Right lobe of liver (tissue), 6 donors: ENCODE measurements around the gene NCCRP1. TPM values are rescaled to one million over a fixed set of nuclear protein-coding genes. Genes with fewer than 3 reads are reported as not detected.

ENCODE experiments used
- ATAC-seq, 4 donors: fragments of 200-7000 bp; cut with Tn5 transposase; one replicate each; pipeline ENCODE4 v1.9.1; 2020; ENCODE audit warnings: mild to moderate bottlenecking in 4 of 4, moderate library complexity in 4 of 4
- DNase-seq, 3 donors: peaks; one replicate each; pipeline ENCODE4 v3.0.0-alpha.2; 2020
- H3K27ac ChIP-seq, 3 donors: fragments of 200-600 bp; one replicate each; pipeline ENCODE4 v1.8.0; 2022
- H3K27me3 ChIP-seq, 2 donors: fragments of 200-600 bp; one replicate each; pipeline ENCODE4 v1.8.0; 2022
- H3K36me3 ChIP-seq, 4 donors: fragments of 200-600 bp; sonication (generic) in 1 of 4; one replicate each; pipeline versions ENCODE4 v1.5.1 to v1.8.0; 2017 to 2022; ENCODE audit warnings: control low read depth in 1 of 4
- H3K4me1 ChIP-seq, 4 donors: fragments of 200-600 bp; sonication (generic) in 1 of 4; one replicate each; pipeline versions ENCODE4 v1.5.1 to v1.8.0; 2017 to 2022; ENCODE audit warnings: control low read depth in 1 of 4
- H3K4me3 ChIP-seq, 3 donors: fragments of 200-600 bp; one replicate each; pipeline ENCODE4 v1.8.0; 2022
- H3K9me3 ChIP-seq, 4 donors: fragments of 200-600 bp; sonication (generic) in 1 of 4; one replicate each; pipeline versions ENCODE4 v1.5.1 to v1.8.0; 2017 to 2022; ENCODE audit warnings: control low read depth in 1 of 4
- CTCF ChIP-seq, 4 donors: fragments of 200-600 bp in 3 of 4; fragments of 450-650 bp in 1 of 4; IDR thresholded peaks; one replicate each; pipeline versions ENCODE4 v1.5.1 to v1.8.0; 2016 to 2022; ENCODE audit warnings: antibody characterized with exemption in 4 of 4, mild to moderate bottlenecking in 2 of 4
- POLR2A ChIP-seq: fragments of 450-650 bp; IDR thresholded peaks from one replicate; pipeline ENCODE4 v1.6.1; 2017; ENCODE audit warnings: antibody characterized with exemption, mild to moderate bottlenecking
- WGBS: methylation state at CpG from one replicate; pipeline ENCODE4 v1.1.6; 2018; ENCODE audit warnings: low coverage, low lambda C conversion rate; ENCODE audit not compliant: insufficient coverage; ENCODE audit errors: missing lambda C conversion rate; 5-methylcytosine and 5-hydroxymethylcytosine counted together
- intact Hi-C, 2 donors: fragments of 100-400 bp; cut with DNase I; formaldehyde crosslinking; loops; one replicate each; pipeline versions ENCODE4 v1.11.2 to v1.14.1; 2022
- total RNA-seq, 6 experiments: library from RNA; depleted of rRNA in 2 of 6; stranded (reverse); fragments of >200 nt in 2 of 6; fragmentation: NEBNext Ultra II Directional in 3 of 6; extraction: Animal tissue kit (Norgen Biotek cat#: 25700) in 3 of 6; gene quantifications; one replicate each; pipeline versions ENCODE4 v1.1.0 to v1.2.4, GENCODE V29; 2016 to 2023
- donor health status: DM: no; HTN: yes; CAD: no.
- donor health status: DM: no; HTN: no; CAD: no.
- donor health status: DM: no; HTN: no; CAD: no.
- donor health status: DM: no; HTN: yes; CAD: no.
- donor health status: DM: no; HTN: yes; CAD: no.

Gene NCCRP1
- total RNA-seq, 6 experiments from 2014 or later, result not detected

GRCh38 chr19:39199025-39199424, 2.3 kb downstream of the NCCRP1 start:
- peak; percentile 15 to 63 (median 30) for ATAC-seq
- no peak overlapping the region for H3K4me3 ChIP-seq
- no peak for DNase-seq
- peaks cover 5 to 12% of the 10 kb centered on the region in 2 donors for H3K27me3 ChIP-seq
- no peak overlapping the region for H3K27ac ChIP-seq
- H3K36me3 ChIP-seq, result no peaks in the 10 kb centered on the region
- WGBS, result 10% methylated on average over 2 of the region's 11 CpGs
- peaks cover 0 to 4% (median 0%) of the 10 kb centered on the region in 4 donors for H3K4me1 ChIP-seq
- no peak for TF ChIP-seq POLR2A
- TF ChIP-seq CTCF (IDR thresholded peaks at IDR 0.05), result no peak
- intact Hi-C loops, result no loop called here
- H3K9me3 ChIP-seq, result no peaks in the 10 kb centered on the region

GRCh38 chr19:39200066-39200802, 3.5 kb downstream of the NCCRP1 start:
- Histone ChIP-seq H3K27ac (no peak overlapping the region), H3K27me3 (peaks cover 5 to 11% of the 10 kb centered on the region in 2 donors), H3K9me3 (no peaks in the 10 kb centered on the region)

GRCh38 chr19:39200803-39201115, 4.0 kb downstream of the NCCRP1 start:
- Histone ChIP-seq H3K4me3 (no peak overlapping the region), H3K27ac (no peak overlapping the region), H3K27me3 (peaks cover 5 to 10% of the 10 kb centered on the region in 2 donors), H3K9me3 (no peaks in the 10 kb centered on the region), H3K36me3 (no peaks in the 10 kb centered on the region), H3K4me1 (peaks cover 0 to 4% (median 0%) of the 10 kb centered on the region in 4 donors)
- WGBS, result 70% methylated on average over 2 of the region's 3 CpGs
- TF ChIP-seq POLR2A, result no peak
- no peak for TF ChIP-seq CTCF (IDR thresholded peaks at IDR 0.05)
- intact Hi-C loops, result loop anchor here (10.0 kb wide), 2 partner anchors 114 to 124 kb away; partner anchors contain the start of gene LRFN1 (in 1 of the 2)
- DNase-seq, result no peak
- no peak for ATAC-seq

More at GRCh38 chr19:39200066-39200802, 3.5 kb downstream of the NCCRP1 start:
- intact Hi-C loops, result loop anchor here (10.0 kb wide), 2 partner anchors 115 to 125 kb away; partner anchors contain the start of gene LRFN1 (in 1 of the 2)
- Histone ChIP-seq H3K36me3 (no peaks in the 10 kb centered on the region), H3K4me3 (no peak overlapping the region), H3K4me1 (peaks cover 0 to 4% (median 0%) of the 10 kb centered on the region in 4 donors)
- WGBS, result 54% methylated on average over 6 of the region's 32 CpGs
- no peak for ATAC-seq
- TF ChIP-seq CTCF (IDR thresholded peaks at IDR 0.05) (no peak), POLR2A (no peak)
- DNase-seq, result no peak

- peaks cover 3 to 5% of the 10 kb centered on the region in 2 donors for H3K27me3 ChIP-seq
- no peak overlapping the region for H3K27ac ChIP-seq
- H3K4me3 ChIP-seq, result no peak overlapping the region
- no peaks in the 10 kb centered on the region for H3K36me3 ChIP-seq
- intact Hi-C loops, result loop anchor here (10.0 kb wide), 2 partner anchors 112 to 122 kb away; partner anchors contain the start of gene LRFN1 (in 1 of the 2)
- ATAC-seq (no peak), DNase-seq (no peak)
- no peaks in the 10 kb centered on the region for H3K4me1 ChIP-seq
- H3K9me3 ChIP-seq, result no peaks in the 10 kb centered on the region
- TF ChIP-seq CTCF (IDR thresholded peaks at IDR 0.05) (no peak), POLR2A (no peak)
- WGBS, result no CpG with 5 or more reads among the region's 1 CpG
Measured at GRCh38 chr19:39202998-39203355, 6.2 kb downstream of the NCCRP1 start.
